HT-29 (cell line): Measurements from ENCODE around the gene SPAG16. TPM values are rescaled to one million over a fixed set of nuclear protein-coding genes. Genes with fewer than 3 reads are reported as not detected.

Experiments used
- DNase-seq: peaks from one replicate; pipeline ENCODE4 v3.0.0-alpha.2; 2015; ENCODE audit warnings: low spot score
- total RNA-seq: library from RNA; depleted of rRNA; stranded (reverse); fragments of >200 nt; shearing (Covaris generic); gene quantifications from 2 replicates; pipeline ENCODE4 v1.2.3, GENCODE V29; 2014; rRNA removed

Gene SPAG16
- 16.2 and 17.7 TPM in 2 replicates for total RNA-seq

GRCh38 chr2:213284105-213285090, at the start of gene SPAG16:
Gene SPAG16 (plus strand): TSS chr2:213284464.
- DNase-seq, result peak; percentile 93

GRCh38 chr2:213234641-213235040, 49.6 kb upstream of the SPAG16 start:
- no peak for DNase-seq

DNA sequence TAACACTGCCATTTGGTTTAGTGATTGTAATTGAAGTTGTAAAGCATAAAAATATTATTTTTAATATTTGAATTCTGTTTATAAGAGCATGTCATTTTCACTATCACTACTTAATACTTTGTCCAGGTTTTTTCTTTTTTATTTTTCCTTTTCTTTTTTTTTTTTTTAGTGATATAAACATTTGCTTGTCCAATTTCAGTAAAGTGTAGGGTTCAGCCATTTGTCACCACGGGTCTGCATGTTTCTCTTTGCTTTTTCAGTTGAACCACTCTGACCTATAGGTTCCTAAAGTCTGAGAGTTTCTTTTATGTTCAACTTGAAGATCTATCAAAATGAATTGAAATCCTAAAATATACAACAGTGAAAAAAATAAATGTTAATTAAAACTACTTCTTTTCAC, 48.5 kb upstream of the SPAG16 start:
- no peak for DNase-seq

DNA sequence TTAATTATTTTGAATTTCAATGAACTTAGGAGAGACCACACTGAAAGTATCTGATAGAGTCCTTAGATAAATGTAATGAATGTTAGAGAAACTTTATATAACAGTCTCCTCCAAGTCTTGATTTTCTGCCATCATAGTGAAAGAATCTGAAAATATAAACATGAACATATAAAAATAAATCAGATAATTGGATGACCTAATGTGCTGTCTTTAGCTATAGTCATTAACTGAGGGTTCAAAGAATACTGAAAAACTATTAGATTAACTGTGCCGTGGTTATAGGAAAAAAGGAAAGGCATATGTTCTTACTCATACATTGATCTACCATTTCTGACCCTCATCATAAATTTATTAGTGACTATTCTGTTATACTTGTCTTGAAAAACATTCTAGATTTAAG, 47.0 kb upstream of the SPAG16 start:
- no peak for DNase-seq

GRCh38 chr2:213237787-213238186, 46.5 kb upstream of the SPAG16 start:
- no peak for DNase-seq

- DNase-seq, result peak; percentile 56
These were observed 45.3 kb upstream of the SPAG16 start for GRCh38 chr2:213238753-213239495.

- DNase-seq, result no peak
These were observed 42.4 kb upstream of the SPAG16 start for GRCh38 chr2:213241817-213242216.

DNA sequence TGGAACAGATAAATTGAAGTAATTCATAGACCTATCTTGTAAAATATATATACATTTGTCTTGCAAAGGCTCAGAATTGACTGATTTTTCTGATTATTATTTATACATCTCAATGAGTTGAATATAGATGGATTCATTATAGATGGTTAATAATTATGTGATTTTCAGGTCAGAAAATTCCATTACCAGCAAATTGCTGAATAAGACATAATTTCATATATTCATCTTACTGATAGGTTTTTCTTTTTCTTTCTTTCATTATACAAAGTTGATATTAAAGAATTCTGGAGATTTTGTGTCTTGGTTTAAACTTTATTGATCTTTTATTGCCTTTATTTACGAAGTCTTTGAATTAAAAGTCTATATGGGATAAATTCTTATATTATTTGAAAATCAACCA, 41.6 kb upstream of the SPAG16 start:
- no peak for DNase-seq

- no peak for DNase-seq
These were observed 40.8 kb upstream of the SPAG16 start for GRCh38 chr2:213243189-213244044.

- DNase-seq, result peak; percentile 69
These were observed 37.6 kb upstream of the SPAG16 start for GRCh38 chr2:213246497-213247281.

GRCh38 chr2:213247566-213247965, 36.7 kb upstream of the SPAG16 start:
- no peak for DNase-seq

- no peak for DNase-seq
These were observed 35.6 kb upstream of the SPAG16 start for GRCh38 chr2:213248637-213249036.

DNA sequence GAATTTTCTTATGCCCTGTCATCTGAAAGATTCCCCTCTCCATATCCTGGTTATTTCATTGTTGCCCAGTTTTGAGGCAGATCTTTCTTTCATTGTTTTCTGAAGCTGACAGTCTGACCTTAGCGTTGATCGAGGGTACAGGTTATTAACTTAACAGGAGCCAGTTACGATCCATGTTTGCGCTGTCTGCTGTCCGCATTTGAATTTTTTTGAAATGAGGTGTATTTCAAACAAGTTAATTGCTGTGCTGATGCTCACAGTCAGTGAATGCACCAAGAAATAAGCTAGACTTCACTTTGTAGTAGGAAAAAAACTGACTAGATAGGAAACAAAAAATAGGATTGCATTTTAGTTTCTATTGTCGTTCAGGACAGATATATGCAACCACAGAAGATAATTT, 34.8 kb upstream of the SPAG16 start:
- DNase-seq, result no peak

DNA sequence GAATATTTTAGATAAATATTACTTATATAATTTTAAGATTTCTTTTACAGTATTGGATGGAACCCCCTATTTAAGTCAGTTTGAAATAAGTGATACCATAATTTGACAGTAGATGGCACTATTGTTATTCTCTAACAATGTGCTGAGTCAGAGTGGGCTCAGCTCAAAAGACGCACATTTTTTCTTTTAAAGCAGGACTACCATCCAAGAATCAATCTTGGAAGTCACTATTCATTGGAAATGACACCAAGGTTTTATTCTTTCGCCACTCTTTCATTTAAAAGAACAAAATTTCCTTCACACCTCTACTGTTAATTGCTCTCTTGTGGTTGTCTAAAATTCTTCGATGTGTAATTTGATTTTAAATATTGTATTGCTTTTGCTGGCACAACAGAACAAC, 32.6 kb upstream of the SPAG16 start:
- peak; percentile 80 for DNase-seq

GRCh38 chr2:213252206-213252605, 32.1 kb upstream of the SPAG16 start:
- no peak for DNase-seq

- DNase-seq, result no peak
These were observed 31.1 kb upstream of the SPAG16 start for GRCh38 chr2:213253162-213253561.

- no peak for DNase-seq
These were observed 25.0 kb upstream of the SPAG16 start for GRCh38 chr2:213259266-213259665.

DNA sequence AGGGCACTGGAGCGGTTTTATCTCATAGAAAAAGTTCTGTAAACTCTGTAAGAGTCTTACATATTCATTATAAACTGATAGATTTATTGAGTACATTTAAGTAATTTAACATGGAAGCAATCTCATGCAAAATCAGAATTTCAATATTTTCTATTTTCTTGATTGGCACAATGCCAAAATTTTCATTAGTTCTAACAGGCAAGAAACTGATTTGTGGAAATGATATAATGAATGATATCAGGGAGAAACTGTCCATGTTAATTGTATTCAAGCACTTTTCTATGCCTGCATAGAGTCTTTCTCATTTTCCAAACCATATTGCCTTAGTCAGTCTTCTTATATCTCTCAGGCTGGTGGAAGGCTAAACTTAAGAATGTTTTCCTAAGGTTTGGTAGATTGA, 23.0 kb upstream of the SPAG16 start:
- no peak for DNase-seq

GRCh38 chr2:213261715-213262114, 22.5 kb upstream of the SPAG16 start:
- no peak for DNase-seq

DNA sequence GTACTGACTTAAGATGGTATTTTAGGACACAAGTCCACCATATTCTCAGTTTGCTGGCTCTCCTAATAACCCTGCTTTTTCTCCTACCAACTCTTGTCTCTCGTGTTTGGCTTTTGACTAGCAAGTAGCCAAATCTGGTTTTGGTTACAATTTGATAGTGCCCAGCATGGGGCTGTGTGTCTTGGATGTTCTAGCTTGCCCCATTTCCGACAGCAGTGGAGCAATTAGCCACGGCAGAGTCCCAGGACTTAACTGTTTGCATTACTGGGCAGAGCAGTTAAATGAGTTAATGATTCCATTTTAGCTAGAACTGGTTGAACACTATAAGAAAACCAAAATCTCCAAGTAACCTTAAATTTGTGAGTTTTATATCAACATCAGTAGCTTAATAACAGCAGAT, 18.6 kb upstream of the SPAG16 start:
- no peak for DNase-seq

DNA sequence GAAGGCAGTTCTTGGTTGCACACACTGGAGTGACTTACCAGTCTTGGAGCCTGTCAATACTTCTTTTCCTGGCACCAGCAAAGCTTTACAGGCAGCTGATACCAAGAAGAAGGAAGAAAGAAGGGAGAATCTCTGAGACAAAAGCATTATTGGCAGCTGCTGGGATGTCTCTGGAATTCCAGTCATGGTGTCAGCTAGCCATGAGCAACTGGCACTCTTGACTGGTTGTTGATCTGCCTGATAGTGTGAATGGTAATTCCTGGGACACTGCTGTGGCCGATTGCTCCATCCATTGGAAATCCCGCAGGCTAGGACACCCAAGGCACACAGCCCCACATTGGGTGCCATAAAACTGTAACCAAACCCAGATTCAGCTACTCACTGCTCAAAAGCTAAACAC, 17.8 kb upstream of the SPAG16 start:
- DNase-seq, result no peak
